Breast epithelium (tissue), 3 donors: ENCODE measurements around the gene SLC39A7.

Source experiments
- CTCF ChIP-seq, 3 donors: fragments of 450-650 bp; IDR thresholded peaks; one replicate each; pipeline ENCODE4 v1.5.1; 2016 to 2017; ENCODE audit warnings: antibody characterized with exemption in 3 of 3, mild to moderate bottlenecking in 3 of 3, moderate library complexity in 3 of 3
- POLR2A ChIP-seq: fragments of 450-650 bp; IDR thresholded peaks from one replicate; pipeline ENCODE4 v1.6.1; 2016; ENCODE audit warnings: antibody characterized with exemption, mild to moderate bottlenecking, moderate library complexity
- POLR2AphosphoS5 ChIP-seq, 3 donors: sonication (generic); formaldehyde crosslinking; IDR thresholded peaks; one replicate each; pipeline ENCODE4 v1.6.1; 2017; ENCODE audit warnings: antibody characterized with exemption in 3 of 3

- TF ChIP-seq CTCF (IDR thresholded peaks at IDR 0.05) (no peak), POLR2A (no peak), POLR2AphosphoS5 (IDR thresholded peaks at IDR 0.05) (no peak)
Measured at GRCh38 chr6:33170176-33171015, 30.3 kb upstream of the SLC39A7 start.
